ENCODE measurements around the gene RAD51B. TPM values are rescaled to one million over a fixed set of nuclear protein-coding genes. Genes with fewer than 3 reads are reported as not detected.
A peak's percentile ranks its signal among the peaks of the same experiment; 100 is the strongest.

RAD51B gene
- total RNA-seq, 1 experiment from 2014 or later: 16.7 TPM

DNA sequence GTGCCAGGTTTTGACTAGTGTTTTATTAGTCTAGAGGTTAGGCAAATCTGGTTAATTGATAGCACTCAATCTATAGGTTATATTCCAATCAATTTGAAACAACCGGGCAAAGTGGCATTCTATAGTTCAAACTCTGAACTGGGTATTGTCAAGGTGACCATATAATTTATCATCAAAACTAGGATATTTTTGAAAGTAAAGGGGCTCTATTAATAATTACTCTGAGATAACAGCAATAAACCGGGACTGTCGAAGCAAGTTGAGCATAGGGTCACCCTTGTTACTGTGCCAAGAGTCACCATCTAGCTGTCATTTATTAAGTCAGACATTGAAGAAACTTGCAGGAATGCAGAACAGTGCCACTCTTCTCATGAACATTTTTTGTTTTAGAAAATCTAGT is 321.2 kb downstream of the RAD51B start:
- WGBS (ENCODE audit: extremely low coverage, insufficient read length, low lambda C conversion rate): no CpG with 5 or more reads among the region's 3 CpGs
- TF ChIP-seq, protein P1, sequence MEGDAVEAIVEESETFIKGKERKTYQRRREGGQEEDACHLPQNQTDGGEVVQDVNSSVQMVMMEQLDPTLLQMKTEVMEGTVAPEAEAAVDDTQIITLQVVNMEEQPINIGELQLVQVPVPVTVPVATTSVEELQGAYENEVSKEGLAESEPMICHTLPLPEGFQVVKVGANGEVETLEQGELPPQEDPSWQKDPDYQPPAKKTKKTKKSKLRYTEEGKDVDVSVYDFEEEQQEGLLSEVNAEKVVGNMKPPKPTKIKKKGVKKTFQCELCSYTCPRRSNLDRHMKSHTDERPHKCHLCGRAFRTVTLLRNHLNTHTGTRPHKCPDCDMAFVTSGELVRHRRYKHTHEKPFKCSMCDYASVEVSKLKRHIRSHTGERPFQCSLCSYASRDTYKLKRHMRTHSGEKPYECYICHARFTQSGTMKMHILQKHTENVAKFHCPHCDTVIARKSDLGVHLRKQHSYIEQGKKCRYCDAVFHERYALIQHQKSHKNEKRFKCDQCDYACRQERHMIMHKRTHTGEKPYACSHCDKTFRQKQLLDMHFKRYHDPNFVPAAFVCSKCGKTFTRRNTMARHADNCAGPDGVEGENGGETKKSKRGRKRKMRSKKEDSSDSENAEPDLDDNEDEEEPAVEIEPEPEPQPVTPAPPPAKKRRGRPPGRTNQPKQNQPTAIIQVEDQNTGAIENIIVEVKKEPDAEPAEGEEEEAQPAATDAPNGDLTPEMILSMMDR (conservative IDR thresholded peaks at IDR 0.05): no peak
- H2BK20ac ChIP-seq (ENCODE audit: low read depth, low read length, poor library complexity, severe bottlenecking): peak overlapping the region; percentile 64
- no peak overlapping the region for H2BK15ac ChIP-seq (ENCODE audit: low read depth, low read length)
- Mint-ChIP-seq H3K27ac (peak overlapping the region in 2 of 3 experiments; percentile 27 to 40; a peak in 4 of 7 replicates), H3K9me3 (no peaks in the 10 kb centered on the region), H3K36me3 (ENCODE audit: insufficient read depth in 1 of 3, low read depth in 3 of 3) (no peaks in the 10 kb centered on the region; a peak in 1 of 7 replicates), H3K4me1 (peaks cover 31 to 42% of the 10 kb centered on the region in 2 experiments), H3K27me3 (ENCODE audit: low read depth) (no peaks in the 10 kb centered on the region), H3K4me3 (no peak overlapping the region)
- peak overlapping the region; percentile 65; the same call in 1 of the 2 replicates for H3K14ac ChIP-seq (ENCODE audit: insufficient read depth, low read length)
- no peak overlapping the region for H3K27ac ChIP-seq (ENCODE audit: insufficient read length, low read depth, low read length)
- H3K4me2 ChIP-seq (ENCODE audit: insufficient read depth, insufficient read length, low read length): no peak overlapping the region
- H3K9me3 ChIP-seq (ENCODE audit: control insufficient read depth, low read depth, low read length): no peaks in the 10 kb centered on the region
- H3K4me1 ChIP-seq (ENCODE audit: insufficient read depth, low read length): no peaks in the 10 kb centered on the region; the same call in 1 of the 2 replicates
- H4K8ac ChIP-seq (replicated peaks; ENCODE audit: insufficient read length, low read depth, low read length): no peak overlapping the region
- H3T11ph ChIP-seq (ENCODE audit: low read length): peak overlapping the region; percentile 47
- peak overlapping the region; percentile 79 for H2BK5ac ChIP-seq (ENCODE audit: insufficient read length, low read length)
- no peaks in the 10 kb centered on the region for H3K23me2 ChIP-seq (ENCODE audit: insufficient read length, low read depth, low read length, poor library complexity, severe bottlenecking)
- H4K5ac ChIP-seq (ENCODE audit: insufficient read length, low read depth, low read length): no peak overlapping the region
- no peak for DNase-seq
- no peak overlapping the region for H2AFZ ChIP-seq (ENCODE audit: low read length)
- no peaks in the 10 kb centered on the region for H3K79me2 ChIP-seq (ENCODE audit: insufficient read depth, low read length)
- no peak overlapping the region for H3K56ac ChIP-seq (ENCODE audit: insufficient read length, low read depth, low read length)
- H3K18ac ChIP-seq (ENCODE audit: insufficient read length, low read depth, low read length): no peak overlapping the region
- H3K9ac ChIP-seq (ENCODE audit: extremely low read depth, insufficient read length, low read length): no peak overlapping the region
- H3K79me1 ChIP-seq (ENCODE audit: insufficient read depth, low read depth, low read length, poor library complexity, severe bottlenecking): no peaks in the 10 kb centered on the region
- peak overlapping the region; percentile 100 for H2BK12ac ChIP-seq (ENCODE audit: insufficient read length, low read depth, low read length)
- H4K20me1 ChIP-seq (ENCODE audit: control insufficient read depth, insufficient read depth, insufficient read length): no peaks in the 10 kb centered on the region
- H2BK120ac ChIP-seq (ENCODE audit: low read depth, low read length, poor library complexity, severe bottlenecking): peak overlapping the region; percentile 72
- H2AK5ac ChIP-seq (ENCODE audit: insufficient read length, low read length): no peak overlapping the region
- H3K23ac ChIP-seq (ENCODE audit: insufficient read length, low read depth, low read length): no peak overlapping the region
- H4K91ac ChIP-seq (ENCODE audit: insufficient read length, low read depth, low read length): no peak overlapping the region
- H3K4ac ChIP-seq (ENCODE audit: low read depth, low read length): peak overlapping the region; percentile 85; the same call in 1 of the 2 replicates
- H3K27me3 ChIP-seq (ENCODE audit: insufficient read depth, low read length): no peaks in the 10 kb centered on the region
